Activated B cell treated with CpG ODN at 0.5 μM for 24 hours (primary cell): ENCODE data around the gene SBK2. TPM values are rescaled to one million over a fixed set of nuclear protein-coding genes. Genes with fewer than 3 reads are reported as not detected.
"Not testable (repeated sequence)": the region's sequence is repeated elsewhere in the genome, so short reads cannot be mapped to it uniquely, and the experiment has no call there.

Experiments
- ATAC-seq: fragments of 200-7000 bp; cut with Tn5 transposase; one replicate; pipeline ENCODE4 v1.10.0; 2021; ENCODE audit warnings: low read depth, mild to moderate bottlenecking, moderate library complexity
- CTCF ChIA-PET: fragments of 350-600 bp; sonication (Branson Sonifier 250); formaldehyde crosslinking; loops from one replicate; lab custom pipeline; 2021; ENCODE audit warnings: antibody characterized with exemption; lab: Charles Lee
- POLR2A ChIA-PET: fragments of 350-600 bp; sonication (Branson Sonifier 250); formaldehyde crosslinking; loops from one replicate; lab custom pipeline; 2021; ENCODE audit warnings: antibody characterized with exemption; lab: Charles Lee
- DNase-seq: peaks from one replicate; pipeline ENCODE4 v3.0.0; 2022
- H3K27ac Mint-ChIP-seq: one replicate; pipeline ENCODE4 v1.8.0; 2020; ENCODE audit warnings: mixed read lengths
- H3K27me3 Mint-ChIP-seq: one replicate; pipeline ENCODE4 v1.8.0; 2021; ENCODE audit warnings: mixed read lengths
- H3K36me3 Mint-ChIP-seq: one replicate; pipeline ENCODE4 v1.8.0; 2021; ENCODE audit warnings: low read depth, mixed read lengths
- H3K4me1 Mint-ChIP-seq: one replicate; pipeline ENCODE4 v1.8.0; 2021; ENCODE audit warnings: mixed read lengths
- H3K4me3 Mint-ChIP-seq: one replicate; pipeline ENCODE4 v1.8.0; 2020; ENCODE audit warnings: mild to moderate bottlenecking, mixed read lengths
- H3K9me3 Mint-ChIP-seq: one replicate; pipeline ENCODE4 v1.8.0; 2020; ENCODE audit warnings: mixed read lengths
- CTCF ChIP-seq: fragments of 200-600 bp; IDR thresholded peaks from one replicate; pipeline ENCODE4 v1.8.0; 2022; ENCODE audit warnings: antibody characterized with exemption, mild to moderate bottlenecking
- intact Hi-C: fragments of 100-400 bp; cut with micrococcal nuclease; formaldehyde crosslinking; loops from one replicate; pipeline ENCODE4 v1.15.1; 2024
- total RNA-seq: library from RNA; stranded (reverse); gene quantifications from 2 replicates; pipeline ENCODE4 v1.2.3, GENCODE V29; 2022

Gene SBK2
- total RNA-seq, 1 donor from 2014 or later = not detected

GRCh38 chr19:55535965-55536350 lies 975 bp downstream of the SBK2 start:
- ChIA-PET CTCF (no interaction called here), POLR2A (no interaction called here)
- Mint-ChIP-seq H3K9me3 (no peaks in the 10 kb centered on the region), H3K4me3 (no peak overlapping the region), H3K36me3 (no peaks in the 10 kb centered on the region), H3K27ac (no peak overlapping the region), H3K4me1 (no peaks in the 10 kb centered on the region), H3K27me3 (no peaks in the 10 kb centered on the region)
- ATAC-seq (no peak), DNase-seq (no peak)
- no peak for TF ChIP-seq CTCF
- intact Hi-C loops = no loop called here

- no peak overlapping the region for H3K4me3 Mint-ChIP-seq
- CTCF ChIA-PET = no interaction called here
- no peaks in the 10 kb centered on the region for H3K4me1 Mint-ChIP-seq
These were observed 1.6 kb downstream of the SBK2 start for GRCh38 chr19:55535173-55535964.

GRCh38 chr19:55534280-55534679 lies 2.7 kb downstream of the SBK2 start:
- CTCF ChIA-PET, H3K27ac Mint-ChIP-seq, H3K36me3 Mint-ChIP-seq, DNase-seq, POLR2A ChIA-PET, H3K27me3 Mint-ChIP-seq, intact Hi-C loops, ATAC-seq, H3K9me3 Mint-ChIP-seq, H3K4me1 Mint-ChIP-seq, H3K4me3 Mint-ChIP-seq: not testable (repeated sequence)

More at GRCh38 chr19:55535173-55535964, 1.6 kb downstream of the SBK2 start:
- DNase-seq = no peak
- POLR2A ChIA-PET = interaction anchor here (0.7 kb wide), 1 partner anchor 1121 kb away, joined by 4 read pairs; no protein-coding TSS in a partner anchor
- Mint-ChIP-seq H3K27ac (no peak overlapping the region), H3K27me3 (no peaks in the 10 kb centered on the region), H3K9me3 (no peaks in the 10 kb centered on the region), H3K36me3 (no peaks in the 10 kb centered on the region)
- TF ChIP-seq CTCF = no peak
- ATAC-seq = no peak
- intact Hi-C loops = no loop called here

- TF ChIP-seq CTCF = no peak
These were observed 5.9 kb downstream of the SBK2 start for GRCh38 chr19:55530996-55531395.

GRCh38 chr19:55529636-55530234 lies 7.2 kb downstream of the SBK2 start:
- CTCF ChIA-PET = no interaction called here
- Mint-ChIP-seq H3K27me3 (no peaks in the 10 kb centered on the region), H3K27ac (no peak overlapping the region), H3K36me3 (no peaks in the 10 kb centered on the region), H3K9me3 (no peaks in the 10 kb centered on the region), H3K4me1 (no peaks in the 10 kb centered on the region), H3K4me3 (no peak overlapping the region)
- no peak for DNase-seq
- POLR2A ChIA-PET = no interaction called here
- intact Hi-C loops = no loop called here
- no peak for TF ChIP-seq CTCF
- no peak for ATAC-seq

More at GRCh38 chr19:55530996-55531395, 5.9 kb downstream of the SBK2 start:
- Mint-ChIP-seq H3K36me3 (no peaks in the 10 kb centered on the region), H3K4me3 (no peak overlapping the region), H3K4me1 (no peaks in the 10 kb centered on the region), H3K9me3 (no peaks in the 10 kb centered on the region), H3K27me3 (no peaks in the 10 kb centered on the region), H3K27ac (no peak overlapping the region)
- intact Hi-C loops = no loop called here
- DNase-seq = no peak
- ATAC-seq = no peak
- ChIA-PET CTCF (no interaction called here), POLR2A (no interaction called here)
